ENCODE results near the gene SARDH. TPM values are rescaled to one million over a fixed set of nuclear protein-coding genes. Genes with fewer than 3 reads are reported as not detected.

SARDH gene
- total RNA-seq, 1 donor from 2014 or later = 5.1 TPM

DNA sequence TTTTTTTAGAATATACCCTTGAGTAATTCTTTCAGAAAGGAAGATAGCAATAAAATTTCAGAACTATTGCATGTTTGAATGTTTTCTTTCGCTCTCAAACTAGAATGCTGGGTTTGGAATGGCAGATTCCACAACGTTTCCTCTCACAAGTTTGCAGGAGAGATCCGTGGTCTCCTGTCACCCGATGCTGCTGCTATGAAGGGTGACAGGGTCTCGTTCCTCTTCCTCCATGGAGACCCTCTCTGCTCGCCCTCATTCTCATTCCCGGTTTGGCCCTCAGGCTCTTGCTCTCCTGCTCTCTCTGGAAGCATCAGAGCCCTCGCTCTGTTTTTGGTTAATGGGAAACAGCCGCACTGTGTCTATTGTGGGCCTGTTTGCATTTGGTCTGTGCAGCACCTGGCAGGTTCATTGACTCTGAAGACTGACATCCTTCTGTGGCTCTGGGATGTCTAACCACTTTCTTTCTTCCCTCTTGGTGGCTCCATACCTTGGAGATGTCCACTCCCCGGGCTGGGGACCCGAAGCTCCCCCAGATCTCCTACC lies 116.4 kb downstream of the SARDH start:
- no peak overlapping the region for H3K4me3 Mint-ChIP-seq (ENCODE audit: low read depth)
- H3K9me3 Mint-ChIP-seq (ENCODE audit: low read depth) = peaks cover 10% of the 10 kb centered on the region
- no peaks in the 10 kb centered on the region for H3K36me3 Mint-ChIP-seq (ENCODE audit: insufficient read depth)
- peaks cover 61% of the 10 kb centered on the region for H3K27me3 Mint-ChIP-seq
- H3K27ac Mint-ChIP-seq = no peak overlapping the region
- TF ChIP-seq, protein P1, sequence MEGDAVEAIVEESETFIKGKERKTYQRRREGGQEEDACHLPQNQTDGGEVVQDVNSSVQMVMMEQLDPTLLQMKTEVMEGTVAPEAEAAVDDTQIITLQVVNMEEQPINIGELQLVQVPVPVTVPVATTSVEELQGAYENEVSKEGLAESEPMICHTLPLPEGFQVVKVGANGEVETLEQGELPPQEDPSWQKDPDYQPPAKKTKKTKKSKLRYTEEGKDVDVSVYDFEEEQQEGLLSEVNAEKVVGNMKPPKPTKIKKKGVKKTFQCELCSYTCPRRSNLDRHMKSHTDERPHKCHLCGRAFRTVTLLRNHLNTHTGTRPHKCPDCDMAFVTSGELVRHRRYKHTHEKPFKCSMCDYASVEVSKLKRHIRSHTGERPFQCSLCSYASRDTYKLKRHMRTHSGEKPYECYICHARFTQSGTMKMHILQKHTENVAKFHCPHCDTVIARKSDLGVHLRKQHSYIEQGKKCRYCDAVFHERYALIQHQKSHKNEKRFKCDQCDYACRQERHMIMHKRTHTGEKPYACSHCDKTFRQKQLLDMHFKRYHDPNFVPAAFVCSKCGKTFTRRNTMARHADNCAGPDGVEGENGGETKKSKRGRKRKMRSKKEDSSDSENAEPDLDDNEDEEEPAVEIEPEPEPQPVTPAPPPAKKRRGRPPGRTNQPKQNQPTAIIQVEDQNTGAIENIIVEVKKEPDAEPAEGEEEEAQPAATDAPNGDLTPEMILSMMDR (IDR thresholded peaks at IDR 0.05; ENCODE audit: unreplicated experiment) = no peak
- no peak for DNase-seq (ENCODE audit: low spot score, unreplicated experiment)
- no peaks in the 10 kb centered on the region for H3K4me1 Mint-ChIP-seq (ENCODE audit: low read depth)

DNA sequence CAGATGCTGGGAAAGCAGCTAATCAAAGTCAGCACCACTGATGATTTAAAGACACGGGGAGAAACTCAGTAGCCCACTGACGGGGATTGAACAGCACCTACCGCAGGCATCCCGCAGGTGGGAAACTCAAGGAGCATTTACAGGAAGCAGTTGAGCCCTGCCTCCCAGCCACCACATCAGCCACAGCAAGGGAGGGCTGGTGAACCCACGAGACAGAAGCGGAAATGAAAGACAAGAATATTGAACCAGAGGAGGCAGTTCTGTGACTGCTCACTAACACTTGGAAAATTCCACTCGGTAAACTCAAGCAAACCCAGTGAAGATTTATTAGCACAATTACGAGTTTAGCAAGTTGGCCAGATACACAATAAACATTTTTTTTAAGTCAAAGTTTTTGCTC lies 118.4 kb downstream of the SARDH start:
- peaks cover 1% of the 10 kb centered on the region for H3K9me3 Mint-ChIP-seq (ENCODE audit: low read depth)
- TF ChIP-seq, protein P1 (IDR thresholded peaks at IDR 0.05; ENCODE audit: unreplicated experiment) = no peak
- no peaks in the 10 kb centered on the region for H3K4me1 Mint-ChIP-seq (ENCODE audit: low read depth)
- H3K27me3 Mint-ChIP-seq = peaks cover 61% of the 10 kb centered on the region
- no peak overlapping the region for H3K27ac Mint-ChIP-seq
- no peak overlapping the region for H3K4me3 Mint-ChIP-seq (ENCODE audit: low read depth)
- no peak for DNase-seq (ENCODE audit: low spot score, unreplicated experiment)
- H3K36me3 Mint-ChIP-seq (ENCODE audit: insufficient read depth) = no peaks in the 10 kb centered on the region

DNA sequence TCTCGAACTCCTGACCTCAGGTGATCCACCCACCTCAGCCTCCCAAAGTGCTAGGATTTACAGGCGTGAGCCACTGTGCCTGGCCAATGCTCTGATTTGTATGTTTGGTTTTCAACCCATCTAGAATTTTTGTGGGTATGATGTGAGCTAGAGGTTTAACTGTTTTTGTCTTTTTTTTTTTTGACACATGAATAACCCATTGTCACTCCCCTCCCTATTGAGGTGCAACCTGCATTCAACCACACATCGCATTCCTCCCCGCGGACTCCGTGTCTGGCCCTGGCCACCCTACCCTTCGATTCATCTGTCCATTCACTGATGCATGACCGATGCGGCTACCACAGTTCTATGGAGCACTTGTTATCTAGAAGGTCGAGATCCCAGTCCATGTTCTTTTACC lies 119.4 kb downstream of the SARDH start:
- Mint-ChIP-seq H3K27me3 (peaks cover 68% of the 10 kb centered on the region), H3K4me3 (ENCODE audit: low read depth) (no peak overlapping the region), H3K4me1 (ENCODE audit: low read depth) (no peaks in the 10 kb centered on the region), H3K36me3 (ENCODE audit: insufficient read depth) (no peaks in the 10 kb centered on the region), H3K9me3 (ENCODE audit: low read depth) (no peaks in the 10 kb centered on the region), H3K27ac (no peak overlapping the region)
- no peak for DNase-seq (ENCODE audit: low spot score, unreplicated experiment)
- TF ChIP-seq, protein P1 (IDR thresholded peaks at IDR 0.05; ENCODE audit: unreplicated experiment) = no peak

DNA sequence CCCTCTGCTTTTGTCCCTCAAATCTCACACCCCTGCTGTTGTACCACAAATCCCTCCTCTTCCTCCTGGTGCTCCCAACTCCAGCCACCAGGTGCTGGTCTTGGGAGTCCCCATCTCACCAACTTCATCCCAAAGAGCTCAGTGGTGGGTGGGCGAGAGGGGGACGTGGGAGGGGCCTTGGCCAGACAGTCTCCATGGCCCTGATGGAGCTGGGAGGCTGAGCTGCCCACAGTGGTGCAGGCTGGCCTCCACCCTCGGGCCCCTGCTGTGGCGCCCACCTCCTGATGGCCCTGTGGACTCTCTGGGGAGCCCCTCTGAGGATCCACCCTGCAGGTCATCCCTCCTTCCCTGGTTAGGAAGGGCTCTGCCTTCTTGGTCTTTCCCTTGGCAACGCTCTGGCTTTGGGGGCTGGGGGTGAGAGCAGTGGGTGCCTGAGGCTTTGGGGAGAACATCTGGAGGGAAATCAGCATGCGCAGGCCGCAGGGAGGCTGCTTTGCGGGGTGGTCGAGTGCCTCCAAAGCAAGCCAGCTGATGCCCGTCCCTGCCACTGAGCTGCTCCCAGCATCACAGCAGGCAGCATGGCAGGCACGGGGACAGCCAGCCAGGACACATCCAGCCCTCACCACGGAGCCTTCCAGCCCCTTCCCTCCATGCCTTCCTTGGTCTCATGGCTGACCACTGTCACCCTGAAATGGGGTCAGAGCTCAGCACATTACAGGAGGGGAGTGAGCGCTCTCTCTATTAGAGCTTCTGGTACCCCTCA lies 121.3 kb downstream of the SARDH start:
- TF ChIP-seq, protein P1 (IDR thresholded peaks at IDR 0.05; ENCODE audit: unreplicated experiment) = no peak
- peaks cover 73% of the 10 kb centered on the region for H3K27me3 Mint-ChIP-seq

DNA sequence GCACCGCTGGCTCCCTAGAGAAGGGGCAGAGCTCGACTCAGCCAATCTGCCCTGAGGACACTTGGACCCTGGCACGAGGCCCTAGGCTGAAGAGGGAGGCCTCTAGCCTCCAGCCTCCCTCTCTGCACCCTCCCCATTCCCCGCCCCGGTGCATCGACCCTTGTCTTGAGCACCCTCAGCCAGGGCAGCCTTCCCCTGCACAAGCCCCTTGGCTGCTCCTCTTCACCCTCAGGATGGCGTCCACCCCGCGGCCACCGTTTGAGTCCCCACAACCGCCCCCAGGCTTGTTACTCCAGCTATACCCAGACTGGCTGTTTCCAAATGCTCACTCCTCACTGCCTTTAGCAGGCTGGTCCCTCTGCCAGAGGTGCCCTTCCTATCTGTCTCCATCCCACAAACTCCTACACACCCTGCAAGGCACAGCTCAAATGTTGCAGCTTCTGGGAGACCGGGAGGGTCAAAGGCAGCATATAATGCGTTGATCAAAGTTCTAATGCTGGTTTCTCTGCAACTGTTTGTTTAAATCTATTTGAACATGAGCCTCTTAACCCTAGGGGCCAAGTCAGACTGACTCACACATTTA lies 122.5 kb downstream of the SARDH start:
- TF ChIP-seq, protein P1 (IDR thresholded peaks at IDR 0.05; ENCODE audit: unreplicated experiment) = no peak
- peaks cover 76% of the 10 kb centered on the region for H3K27me3 Mint-ChIP-seq

More for the DNA sequence above, 121.3 kb downstream of the SARDH start:
- Mint-ChIP-seq H3K4me1 (ENCODE audit: low read depth) (no peaks in the 10 kb centered on the region), H3K27ac (no peak overlapping the region), H3K9me3 (ENCODE audit: low read depth) (no peaks in the 10 kb centered on the region), H3K4me3 (ENCODE audit: low read depth) (no peak overlapping the region), H3K36me3 (ENCODE audit: insufficient read depth) (no peaks in the 10 kb centered on the region)
- no peak for DNase-seq (ENCODE audit: low spot score, unreplicated experiment)

More for the DNA sequence above, 122.5 kb downstream of the SARDH start:
- DNase-seq (ENCODE audit: low spot score, unreplicated experiment) = no peak
- H3K27ac Mint-ChIP-seq = no peak overlapping the region
- no peaks in the 10 kb centered on the region for H3K4me1 Mint-ChIP-seq (ENCODE audit: low read depth)
- H3K4me3 Mint-ChIP-seq (ENCODE audit: low read depth) = no peak overlapping the region
- no peaks in the 10 kb centered on the region for H3K9me3 Mint-ChIP-seq (ENCODE audit: low read depth)
- no peaks in the 10 kb centered on the region for H3K36me3 Mint-ChIP-seq (ENCODE audit: insufficient read depth)
